Peyer's patch (tissue), 4 donors: ENCODE measurements around the gene YLPM1.

Experiments
- CTCF ChIP-seq, 6 experiments: fragments of 450-650 bp in 4 of 6; fragments of 200-600 bp in 2 of 6; sonication (generic) in 1 of 6; IDR thresholded peaks; one replicate each; pipeline ENCODE4 v1.5.1; 2017 to 2019; ENCODE audit warnings: antibody characterized with exemption in 6 of 6, mild to moderate bottlenecking in 3 of 6, moderate library complexity in 1 of 6
- POLR2A ChIP-seq, 2 donors: fragments of 450-650 bp; IDR thresholded peaks; one replicate each; pipeline ENCODE4 v1.5.1; 2017; ENCODE audit warnings: antibody characterized with exemption in 2 of 2, mild to moderate bottlenecking in 2 of 2, moderate library complexity in 2 of 2

- TF ChIP-seq POLR2A (IDR thresholded peaks at IDR 0.05) (no peak), CTCF (IDR thresholded peaks at IDR 0.05) (no peak)
Observed at GRCh38 chr14:74733221-74733620, 29.9 kb upstream of the YLPM1 start.
